HepG2 (cell line): ENCODE measurements around the gene ARGLU1. TPM values are rescaled to one million over a fixed set of nuclear protein-coding genes. Genes with fewer than 3 reads are reported as not detected.

Experiments
- ELF1 ChIP-seq: sonication (generic); formaldehyde crosslinking; IDR thresholded peaks from 2 replicates; pipeline ENCODE4 v1.4.0; 2020; ENCODE audit warnings: missing genetic modification reagents
- ETV5 ChIP-seq: IDR thresholded peaks from 2 replicates; pipeline ENCODE4 v1.6.1; 2018; ENCODE audit warnings: missing biosample characterization, missing genetic modification reagents, inconsistent platforms, borderline replicate concordance
- FOXO1 ChIP-seq: sonication (generic); formaldehyde crosslinking; IDR thresholded peaks from 2 replicates; pipeline ENCODE4 v1.4.0; 2020; ENCODE audit warnings: missing genetic modification reagents
- FOXP1 ChIP-seq, 2 experiments: fragments of 450-650 bp in 1 of 2; IDR thresholded peaks; 2 replicates each; pipeline ENCODE4 v1.6.1; 2017 to 2018; ENCODE audit warnings: antibody characterized with exemption in 1 of 2
- GATAD2A ChIP-seq: IDR thresholded peaks from 2 replicates; pipeline ENCODE4 v1.6.1; 2016
- HIC2 ChIP-seq: sonication (generic); formaldehyde crosslinking; IDR thresholded peaks from 2 replicates; pipeline ENCODE4 v1.9.0; 2022; ENCODE audit warnings: low read depth, missing genetic modification reagents
- KDM2A ChIP-seq: sonication (generic); formaldehyde crosslinking; IDR thresholded peaks from 2 replicates; pipeline ENCODE4 v1.4.0; 2020; ENCODE audit warnings: low read depth, missing genetic modification reagents, borderline replicate concordance
- MEIS2 ChIP-seq: sonication (generic); formaldehyde crosslinking; IDR thresholded peaks from 2 replicates; pipeline ENCODE4 v1.9.0; 2021; ENCODE audit warnings: mild to moderate bottlenecking, missing genetic modification reagents
- MZF1 ChIP-seq: sonication (generic); formaldehyde crosslinking; IDR thresholded peaks from 2 replicates; pipeline ENCODE4 v1.8.1; 2023; ENCODE audit warnings: mild to moderate bottlenecking, missing genetic modification reagents, borderline replicate concordance
- SATB2 ChIP-seq: sonication (generic); formaldehyde crosslinking; IDR thresholded peaks from 2 replicates; pipeline ENCODE4 v1.5.0; 2020; ENCODE audit warnings: missing genetic modification reagents
- SOX5 ChIP-seq: IDR thresholded peaks from 2 replicates; pipeline ENCODE4 v1.6.1; 2016; ENCODE audit warnings: borderline replicate concordance
- SOX6 ChIP-seq, 2 experiments: fragments of 450-650 bp in 1 of 2; sonication (generic) in 1 of 2; formaldehyde crosslinking in 1 of 2; IDR thresholded peaks; 2 replicates each; pipeline versions ENCODE4 v1.4.0 to v1.6.1; 2017 to 2020; ENCODE audit warnings: antibody characterized with exemption in 1 of 2, mild to moderate bottlenecking in 1 of 2, missing genetic modification reagents in 1 of 2
- ZFX ChIP-seq: sonication (generic); formaldehyde crosslinking; IDR thresholded peaks from 2 replicates; pipeline ENCODE4 v1.4.0; 2020; ENCODE audit warnings: mild to moderate bottlenecking, low read depth, missing genetic modification reagents, moderate library complexity
- ZNF431 ChIP-seq: sonication (generic); formaldehyde crosslinking; IDR thresholded peaks from 2 replicates; pipeline ENCODE4 v1.9.0; 2022; ENCODE audit warnings: missing genetic modification reagents, low read depth, mild to moderate bottlenecking, borderline replicate concordance
- ZNF646 ChIP-seq: sonication (generic); formaldehyde crosslinking; IDR thresholded peaks from 2 replicates; pipeline ENCODE4 v1.9.0; 2021; ENCODE audit warnings: mild to moderate bottlenecking, missing genetic modification reagents
- polyA plus RNA-seq, 8 experiments: library from polyadenylated mRNA; depleted of rRNA in 3 of 8; stranded (reverse) in 7 of 8; unstranded in 1 of 8; fragments of >200 nt; fragmentation: Illumina TruSeq in 4 of 8; extraction: Trizol in 4 of 8; gene quantifications; 2 replicates each; pipeline versions ENCODE4 v1.2.1 to v1.2.3, GENCODE V29; 2011 to 2016; ENCODE audit warnings: low read depth in 4 of 8, missing spikeins in 1 of 8, mixed read lengths in 1 of 8; ENCODE audit not compliant: insufficient read depth in 1 of 8
- total RNA-seq, 5 experiments: library from RNA; depleted of rRNA; stranded (reverse); fragments of >200 nt; fragmentation: Illumina TruSeq; extraction: Trizol; gene quantifications; 2 replicates each; pipeline ENCODE4 v1.2.3, GENCODE V29; 2016; ENCODE audit warnings: low read depth in 1 of 5
- TF ChIP-seq, protein P1 (sequence below): IDR thresholded peaks from 2 replicates; pipeline ENCODE4 v1.4.0; 2020; ENCODE audit warnings: mild to moderate bottlenecking, missing genetic modification reagents
- TF ChIP-seq, protein P2 (sequence below): sonication (generic); formaldehyde crosslinking; IDR thresholded peaks from 2 replicates; pipeline ENCODE4 v1.8.0; 2022; ENCODE audit warnings: mild to moderate bottlenecking, missing genetic modification reagents

The ARGLU1 gene
- total and polyA plus RNA-seq, 2 of the 13 experiments (the other 11 are each of a cell fraction or from before 2014, with no cell fraction given) = 47.1 to 70.6 TPM

- TF ChIP-seq, protein P1, sequence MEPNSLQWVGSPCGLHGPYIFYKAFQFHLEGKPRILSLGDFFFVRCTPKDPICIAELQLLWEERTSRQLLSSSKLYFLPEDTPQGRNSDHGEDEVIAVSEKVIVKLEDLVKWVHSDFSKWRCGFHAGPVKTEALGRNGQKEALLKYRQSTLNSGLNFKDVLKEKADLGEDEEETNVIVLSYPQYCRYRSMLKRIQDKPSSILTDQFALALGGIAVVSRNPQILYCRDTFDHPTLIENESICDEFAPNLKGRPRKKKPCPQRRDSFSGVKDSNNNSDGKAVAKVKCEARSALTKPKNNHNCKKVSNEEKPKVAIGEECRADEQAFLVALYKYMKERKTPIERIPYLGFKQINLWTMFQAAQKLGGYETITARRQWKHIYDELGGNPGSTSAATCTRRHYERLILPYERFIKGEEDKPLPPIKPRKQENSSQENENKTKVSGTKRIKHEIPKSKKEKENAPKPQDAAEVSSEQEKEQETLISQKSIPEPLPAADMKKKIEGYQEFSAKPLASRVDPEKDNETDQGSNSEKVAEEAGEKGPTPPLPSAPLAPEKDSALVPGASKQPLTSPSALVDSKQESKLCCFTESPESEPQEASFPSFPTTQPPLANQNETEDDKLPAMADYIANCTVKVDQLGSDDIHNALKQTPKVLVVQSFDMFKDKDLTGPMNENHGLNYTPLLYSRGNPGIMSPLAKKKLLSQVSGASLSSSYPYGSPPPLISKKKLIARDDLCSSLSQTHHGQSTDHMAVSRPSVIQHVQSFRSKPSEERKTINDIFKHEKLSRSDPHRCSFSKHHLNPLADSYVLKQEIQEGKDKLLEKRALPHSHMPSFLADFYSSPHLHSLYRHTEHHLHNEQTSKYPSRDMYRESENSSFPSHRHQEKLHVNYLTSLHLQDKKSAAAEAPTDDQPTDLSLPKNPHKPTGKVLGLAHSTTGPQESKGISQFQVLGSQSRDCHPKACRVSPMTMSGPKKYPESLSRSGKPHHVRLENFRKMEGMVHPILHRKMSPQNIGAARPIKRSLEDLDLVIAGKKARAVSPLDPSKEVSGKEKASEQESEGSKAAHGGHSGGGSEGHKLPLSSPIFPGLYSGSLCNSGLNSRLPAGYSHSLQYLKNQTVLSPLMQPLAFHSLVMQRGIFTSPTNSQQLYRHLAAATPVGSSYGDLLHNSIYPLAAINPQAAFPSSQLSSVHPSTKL (CRISPR knock-in tag) = peak; percentile 60
- TF ChIP-seq SOX5 (CRISPR knock-in tag) (peak; percentile 85), FOXP1 (IDR thresholded peaks at IDR 0.05) (no peak), FOXP1 (CRISPR knock-in tag; IDR thresholded peaks at IDR 0.05) (peak; percentile 78), KDM2A (CRISPR knock-in tag) (no peak), FOXO1 (peak; percentile 58; the same call in 1 of the 2 replicates), SATB2 (no peak), ZFX (CRISPR knock-in tag) (no peak), MEIS2 (CRISPR knock-in tag) (no peak), SOX6 (IDR thresholded peaks at IDR 0.05) (no peak), SOX6 (CRISPR knock-in tag; IDR thresholded peaks at IDR 0.05) (peak; percentile 66), HIC2 (CRISPR knock-in tag) (no peak), ZNF646 (CRISPR knock-in tag) (no peak), MZF1 (CRISPR knock-in tag) (no peak), ELF1 (0 out of 2 replicates have a peak, but pooled peaks have one; percentile 20), GATAD2A (CRISPR knock-in tag) (0 out of 2 replicates have a peak, but pooled peaks have one; percentile 15), ETV5 (peak; percentile 18; the same call in 1 of the 2 replicates), ZNF431 (CRISPR knock-in tag) (no peak)
- TF ChIP-seq, protein P2, sequence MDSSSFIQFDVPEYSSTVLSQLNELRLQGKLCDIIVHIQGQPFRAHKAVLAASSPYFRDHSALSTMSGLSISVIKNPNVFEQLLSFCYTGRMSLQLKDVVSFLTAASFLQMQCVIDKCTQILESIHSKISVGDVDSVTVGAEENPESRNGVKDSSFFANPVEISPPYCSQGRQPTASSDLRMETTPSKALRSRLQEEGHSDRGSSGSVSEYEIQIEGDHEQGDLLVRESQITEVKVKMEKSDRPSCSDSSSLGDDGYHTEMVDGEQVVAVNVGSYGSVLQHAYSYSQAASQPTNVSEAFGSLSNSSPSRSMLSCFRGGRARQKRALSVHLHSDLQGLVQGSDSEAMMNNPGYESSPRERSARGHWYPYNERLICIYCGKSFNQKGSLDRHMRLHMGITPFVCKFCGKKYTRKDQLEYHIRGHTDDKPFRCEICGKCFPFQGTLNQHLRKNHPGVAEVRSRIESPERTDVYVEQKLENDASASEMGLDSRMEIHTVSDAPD (CRISPR knock-in tag) = no peak
Observed at GRCh38 chr13:106587787-106588186, 19.9 kb upstream of the ARGLU1 start (continued).
